ENCODE measurements around the gene HIF1AN.

GRCh38 chr10:100579261-100580090, 43.7 kb downstream of the HIF1AN start:
- TF ChIP-seq CTCF (IDR thresholded peaks at IDR 0.05; ENCODE audit: poor library complexity), result no peak
- no peak for TF ChIP-seq EZH2 (IDR thresholded peaks at IDR 0.05; ENCODE audit: borderline replicate concordance)

Data from hepatocyte (in vitro differentiated cells).